Progenitor cell of endocrine pancreas (in vitro differentiated cells): ENCODE results near the gene LRBA. TPM values are rescaled to one million over a fixed set of nuclear protein-coding genes. Genes with fewer than 3 reads are reported as not detected.

Experiments
- DNase-seq: peaks from one replicate; pipeline ENCODE4 v3.0.0; 2021; ENCODE audit warnings: low spot score; ENCODE audit not compliant: unreplicated experiment
- H3K27ac Mint-ChIP-seq: 2 replicates; pipeline ENCODE4 v1.8.0; 2021; ENCODE audit warnings: mild to moderate bottlenecking, moderate library complexity, mixed read lengths
- H3K27me3 Mint-ChIP-seq: 2 replicates; pipeline ENCODE4 v1.8.0; 2021; ENCODE audit warnings: mixed read lengths
- H3K36me3 Mint-ChIP-seq: 2 replicates; pipeline ENCODE4 v1.8.0; 2022; ENCODE audit warnings: mixed read lengths; ENCODE audit not compliant: insufficient read depth
- H3K4me1 Mint-ChIP-seq: 2 replicates; pipeline ENCODE4 v1.8.0; 2021; ENCODE audit warnings: low read depth, mixed read lengths
- H3K4me3 Mint-ChIP-seq: 2 replicates; pipeline ENCODE4 v1.8.0; 2021; ENCODE audit warnings: low read depth, mild to moderate bottlenecking, moderate library complexity, mixed read lengths
- H3K9me3 Mint-ChIP-seq: 2 replicates; pipeline ENCODE4 v1.8.0; 2021; ENCODE audit warnings: low read depth, mixed read lengths
- total RNA-seq: library from RNA; stranded (reverse); gene quantifications from 2 replicates; pipeline ENCODE4 v1.2.1, GENCODE V29; 2021
- TF ChIP-seq, protein P1 (sequence below): fragments of 200-600 bp; sonication (generic); IDR thresholded peaks from one replicate; pipeline ENCODE4 v1.5.0; 2021; ENCODE audit warnings: antibody characterized with exemption, mild to moderate bottlenecking; ENCODE audit not compliant: unreplicated experiment

LRBA gene
- total RNA-seq, 1 donor from 2014 or later, result 95.2 TPM

DNA sequence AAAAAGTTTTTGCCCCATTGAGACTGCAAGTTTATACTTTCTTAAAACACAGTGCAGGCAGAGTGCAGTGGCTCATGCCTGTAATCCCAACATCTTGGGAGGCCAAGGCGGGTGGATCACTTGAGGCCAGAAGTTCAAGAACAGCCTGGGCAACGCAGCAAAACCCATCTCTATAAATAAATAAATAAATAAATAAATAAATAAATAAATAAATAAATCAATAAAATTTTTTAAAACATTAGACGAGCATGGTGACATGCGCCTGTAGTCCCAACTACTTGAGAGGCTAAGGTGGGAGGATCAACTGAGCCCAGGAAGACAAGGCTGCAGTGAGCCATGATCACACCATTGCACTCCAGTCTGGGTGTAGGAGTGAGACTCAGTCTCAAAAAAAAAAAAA, 213.3 kb downstream of the LRBA start:
- Mint-ChIP-seq H3K27me3 (no peaks in the 10 kb centered on the region), H3K27ac (no peak overlapping the region), H3K4me1 (peaks cover 10% of the 10 kb centered on the region), H3K9me3 (no peaks in the 10 kb centered on the region), H3K36me3 (peaks cover 15% of the 10 kb centered on the region), H3K4me3 (no peak overlapping the region)
- DNase-seq, result no peak
- TF ChIP-seq, protein P1, sequence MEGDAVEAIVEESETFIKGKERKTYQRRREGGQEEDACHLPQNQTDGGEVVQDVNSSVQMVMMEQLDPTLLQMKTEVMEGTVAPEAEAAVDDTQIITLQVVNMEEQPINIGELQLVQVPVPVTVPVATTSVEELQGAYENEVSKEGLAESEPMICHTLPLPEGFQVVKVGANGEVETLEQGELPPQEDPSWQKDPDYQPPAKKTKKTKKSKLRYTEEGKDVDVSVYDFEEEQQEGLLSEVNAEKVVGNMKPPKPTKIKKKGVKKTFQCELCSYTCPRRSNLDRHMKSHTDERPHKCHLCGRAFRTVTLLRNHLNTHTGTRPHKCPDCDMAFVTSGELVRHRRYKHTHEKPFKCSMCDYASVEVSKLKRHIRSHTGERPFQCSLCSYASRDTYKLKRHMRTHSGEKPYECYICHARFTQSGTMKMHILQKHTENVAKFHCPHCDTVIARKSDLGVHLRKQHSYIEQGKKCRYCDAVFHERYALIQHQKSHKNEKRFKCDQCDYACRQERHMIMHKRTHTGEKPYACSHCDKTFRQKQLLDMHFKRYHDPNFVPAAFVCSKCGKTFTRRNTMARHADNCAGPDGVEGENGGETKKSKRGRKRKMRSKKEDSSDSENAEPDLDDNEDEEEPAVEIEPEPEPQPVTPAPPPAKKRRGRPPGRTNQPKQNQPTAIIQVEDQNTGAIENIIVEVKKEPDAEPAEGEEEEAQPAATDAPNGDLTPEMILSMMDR, result no peak

- peaks cover 8% of the 10 kb centered on the region for H3K4me1 Mint-ChIP-seq
- H3K4me3 Mint-ChIP-seq, result no peak overlapping the region
- H3K36me3 Mint-ChIP-seq, result peaks cover 4% of the 10 kb centered on the region
- TF ChIP-seq, protein P1, result peak; percentile 38
- no peaks in the 10 kb centered on the region for H3K27me3 Mint-ChIP-seq
- no peak overlapping the region for H3K27ac Mint-ChIP-seq
- no peaks in the 10 kb centered on the region for H3K9me3 Mint-ChIP-seq
- no peak for DNase-seq
Measured at GRCh38 chr4:150799207-150799606, 215.9 kb downstream of the LRBA start.

GRCh38 chr4:150794706-150795105, 220.4 kb downstream of the LRBA start:
- TF ChIP-seq, protein P1, result no peak
- no peaks in the 10 kb centered on the region for H3K27me3 Mint-ChIP-seq
- no peaks in the 10 kb centered on the region for H3K9me3 Mint-ChIP-seq
- H3K27ac Mint-ChIP-seq, result no peak overlapping the region
- DNase-seq, result no peak
- peaks cover 10% of the 10 kb centered on the region for H3K4me1 Mint-ChIP-seq
- H3K36me3 Mint-ChIP-seq, result peaks cover 3% of the 10 kb centered on the region
- H3K4me3 Mint-ChIP-seq, result no peak overlapping the region

GRCh38 chr4:150789864-150790263, 225.2 kb downstream of the LRBA start:
- DNase-seq, result no peak
- H3K4me1 Mint-ChIP-seq, result peaks cover 2% of the 10 kb centered on the region
- H3K27me3 Mint-ChIP-seq, result no peaks in the 10 kb centered on the region
- H3K36me3 Mint-ChIP-seq, result peaks cover 9% of the 10 kb centered on the region
- H3K4me3 Mint-ChIP-seq, result no peak overlapping the region
- no peak overlapping the region for H3K27ac Mint-ChIP-seq
- H3K9me3 Mint-ChIP-seq, result no peaks in the 10 kb centered on the region
- TF ChIP-seq, protein P1, result no peak

GRCh38 chr4:150784939-150785338, 230.1 kb downstream of the LRBA start:
- H3K4me1 Mint-ChIP-seq, result no peaks in the 10 kb centered on the region
- no peaks in the 10 kb centered on the region for H3K27me3 Mint-ChIP-seq
- H3K27ac Mint-ChIP-seq, result no peak overlapping the region
- DNase-seq, result no peak
- TF ChIP-seq, protein P1, result no peak
- no peaks in the 10 kb centered on the region for H3K9me3 Mint-ChIP-seq
- peaks cover 16% of the 10 kb centered on the region for H3K36me3 Mint-ChIP-seq
- H3K4me3 Mint-ChIP-seq, result no peak overlapping the region
